HepG2 (cell line): ENCODE measurements around the gene GNB1. TPM values are rescaled to one million over a fixed set of nuclear protein-coding genes. Genes with fewer than 3 reads are reported as not detected.

ENCODE experiments used
- GATAD1 ChIP-seq: IDR thresholded peaks from 2 replicates; pipeline ENCODE4 v1.6.1; 2016; ENCODE audit warnings: missing genetic modification reagents, missing compliant biosample characterization
- HDAC1 ChIP-seq: sonication (generic); formaldehyde crosslinking; IDR thresholded peaks from 2 replicates; pipeline ENCODE4 v1.5.1; 2020; ENCODE audit warnings: mild to moderate bottlenecking, missing genetic modification reagents
- HMGA1 ChIP-seq: sonication (generic); formaldehyde crosslinking; conservative IDR thresholded peaks from 2 replicates; pipeline ENCODE4 v1.4.0; 2020; ENCODE audit warnings: missing genetic modification reagents
- HNF1B ChIP-seq: sonication (generic); formaldehyde crosslinking; IDR thresholded peaks from 2 replicates; pipeline ENCODE4 v1.5.1; 2020; ENCODE audit warnings: mild to moderate bottlenecking, moderate library complexity, missing genetic modification reagents
- KDM6A ChIP-seq: IDR thresholded peaks from 2 replicates; pipeline ENCODE4 v1.6.1; 2016; ENCODE audit warnings: low read depth
- MAFF ChIP-seq: IDR thresholded peaks from 2 replicates; pipeline ENCODE4 v1.6.1; 2011; ENCODE audit warnings: low read depth, low read length, improper control_type of control experiment
- MAZ ChIP-seq, 2 experiments: sonication (generic) in 1 of 2; formaldehyde crosslinking in 1 of 2; IDR thresholded peaks; 2 replicates each; pipeline versions ENCODE4 v1.5.0 to v1.6.1; 2012 to 2020; ENCODE audit warnings: low read depth in 2 of 2, mild to moderate bottlenecking in 2 of 2, borderline replicate concordance in 1 of 2, improper control_type of control experiment in 1 of 2, low read length in 1 of 2, missing genetic modification reagents in 1 of 2, moderate library complexity in 1 of 2
- MTA1 ChIP-seq: sonication (generic); formaldehyde crosslinking; IDR thresholded peaks from 2 replicates; pipeline ENCODE4 v1.4.0; 2020; ENCODE audit warnings: missing genetic modification reagents, mild to moderate bottlenecking, borderline replicate concordance
- NFYC ChIP-seq: IDR thresholded peaks from 2 replicates; pipeline ENCODE4 v1.6.1; 2016; ENCODE audit warnings: missing genetic modification reagents, missing compliant biosample characterization
- NR3C1 ChIP-seq: sonication (generic); formaldehyde crosslinking; IDR thresholded peaks from 2 replicates; pipeline ENCODE4 v1.4.0; 2020; ENCODE audit warnings: missing genetic modification reagents
- SMARCC2 ChIP-seq: fragments of 450-650 bp; IDR thresholded peaks from 2 replicates; pipeline ENCODE4 v1.6.1; 2017; ENCODE audit warnings: antibody characterized with exemption, mild to moderate bottlenecking
- SSRP1 ChIP-seq: IDR thresholded peaks from 2 replicates; pipeline ENCODE4 v1.6.1; 2016; ENCODE audit warnings: control low read depth
- TAF1 ChIP-seq: sonication (generic); formaldehyde crosslinking; IDR thresholded peaks from 2 replicates; pipeline ENCODE4 v1.4.0; 2020; ENCODE audit warnings: missing genetic modification reagents
- TEAD2 ChIP-seq: sonication (generic); formaldehyde crosslinking; IDR thresholded peaks from 2 replicates; pipeline ENCODE4 v1.9.0; 2021; ENCODE audit warnings: missing genetic modification reagents
- ZBED4 ChIP-seq: sonication (generic); formaldehyde crosslinking; IDR thresholded peaks from 2 replicates; pipeline ENCODE4 v1.4.0; 2020; ENCODE audit warnings: missing genetic modification reagents, borderline replicate concordance
- ZFP90 ChIP-seq: sonication (generic); formaldehyde crosslinking; IDR thresholded peaks from 2 replicates; pipeline ENCODE4 v1.8.0; 2022; ENCODE audit warnings: missing genetic modification reagents, mild to moderate bottlenecking, inconsistent platforms, borderline replicate concordance
- ZHX1 ChIP-seq: sonication (generic); formaldehyde crosslinking; IDR thresholded peaks from 2 replicates; pipeline ENCODE4 v1.8.1; 2022; ENCODE audit warnings: low read depth, mild to moderate bottlenecking, missing genetic modification reagents
- ZNF296 ChIP-seq: sonication (generic); formaldehyde crosslinking; conservative IDR thresholded peaks from 2 replicates; pipeline ENCODE4 v1.5.0; 2020; ENCODE audit warnings: mild to moderate bottlenecking, missing genetic modification reagents
- ZNF343 ChIP-seq: sonication (generic); formaldehyde crosslinking; IDR thresholded peaks from 2 replicates; pipeline ENCODE4 v1.4.0; 2020; ENCODE audit warnings: mild to moderate bottlenecking, missing genetic modification reagents
- ZNF558 ChIP-seq: sonication (generic); formaldehyde crosslinking; IDR thresholded peaks from 2 replicates; pipeline ENCODE4 v1.9.0; 2022; ENCODE audit warnings: mild to moderate bottlenecking, missing genetic modification reagents, borderline replicate concordance
- polyA plus RNA-seq, 8 experiments: library from polyadenylated mRNA; depleted of rRNA in 3 of 8; stranded (reverse) in 7 of 8; unstranded in 1 of 8; fragments of >200 nt; fragmentation: Illumina TruSeq in 4 of 8; extraction: Trizol in 4 of 8; gene quantifications; 2 replicates each; pipeline versions ENCODE4 v1.2.1 to v1.2.3, GENCODE V29; 2011 to 2016; ENCODE audit warnings: low read depth in 4 of 8, missing spikeins in 1 of 8, mixed read lengths in 1 of 8; ENCODE audit not compliant: insufficient read depth in 1 of 8
- total RNA-seq, 5 experiments: library from RNA; depleted of rRNA; stranded (reverse); fragments of >200 nt; fragmentation: Illumina TruSeq; extraction: Trizol; gene quantifications; 2 replicates each; pipeline ENCODE4 v1.2.3, GENCODE V29; 2016; ENCODE audit warnings: low read depth in 1 of 5

The GNB1 gene
- total and polyA plus RNA-seq, 2 of the 13 experiments (the other 11 are each of a cell fraction or from before 2014, with no cell fraction given) = 66.2 to 327 TPM

GRCh38 chr1:1920608-1921458, 29.9 kb upstream of the GNB1 start (continued):
- peak; percentile 60; the same call in 1 of the 2 replicates for TF ChIP-seq SSRP1 (CRISPR knock-in tag)
- peak; percentile 30; the same call in 1 of the 2 replicates for TF ChIP-seq GATAD1 (CRISPR knock-in tag)
- TF ChIP-seq KDM6A (CRISPR knock-in tag) = no peak
- TF ChIP-seq NR3C1 (CRISPR knock-in tag) = no peak
- TF ChIP-seq SMARCC2 = no peak
- TF ChIP-seq TAF1 (CRISPR knock-in tag) = peak; percentile 73
- TF ChIP-seq HMGA1 (CRISPR knock-in tag) = no peak
- no peak for TF ChIP-seq MAZ (IDR thresholded peaks at IDR 0.05; ENCODE audit: borderline replicate concordance, low read depth, low read length)
- peak; percentile 46 for TF ChIP-seq MAZ (CRISPR knock-in tag; IDR thresholded peaks at IDR 0.05; ENCODE audit: low read depth)
- peak; percentile 72; the same call in 1 of the 2 replicates for TF ChIP-seq HDAC1 (CRISPR knock-in tag)
- no peak for TF ChIP-seq MAFF
- TF ChIP-seq ZNF343 (CRISPR knock-in tag) = peak; percentile 29; the same call in 1 of the 2 replicates
- peak; percentile 76; the same call in 1 of the 2 replicates for TF ChIP-seq MTA1 (CRISPR knock-in tag)
- TF ChIP-seq ZHX1 (CRISPR knock-in tag) = no peak
- 0 out of 2 replicates have a peak, but pooled peaks have one; percentile 10 for TF ChIP-seq NFYC
- TF ChIP-seq TEAD2 (CRISPR knock-in tag) = no peak
- peak; percentile 87; the same call in 1 of the 2 replicates for TF ChIP-seq ZNF558 (CRISPR knock-in tag)
- peak; percentile 59; the same call in 1 of the 2 replicates for TF ChIP-seq ZBED4
- 0 out of 2 replicates have a peak, but pooled peaks have one; percentile 23 for TF ChIP-seq ZNF296
- no peak; the same call in 1 of the 2 replicates for TF ChIP-seq HNF1B (CRISPR knock-in tag)
- TF ChIP-seq ZFP90 = peak; percentile 59; the same call in 1 of the 2 replicates
